MG63 (cell line): ENCODE data around the gene LPCAT1. TPM values are rescaled to one million over a fixed set of nuclear protein-coding genes. Genes with fewer than 3 reads are reported as not detected.
"Not testable (repeated sequence)": the region's sequence is repeated elsewhere in the genome, so short reads cannot be mapped to it uniquely, and the experiment has no call there.

Source experiments
- DNase-seq: peaks from one replicate; pipeline ENCODE4 v3.0.0-alpha.2; 2020
- H3K27me3 ChIP-seq: fragments of 250-450 bp; sonication (Bioruptor Pico); 2 replicates; pipeline ENCODE4 v1.5.1; 2020; ENCODE audit warnings: mild to moderate bottlenecking, moderate library complexity
- H3K36me3 ChIP-seq: fragments of 250-450 bp; sonication (Bioruptor Pico); 2 replicates; pipeline ENCODE4 v1.5.1; 2020; ENCODE audit warnings: mild to moderate bottlenecking, moderate library complexity
- H3K4me3 ChIP-seq: fragments of 250-450 bp; sonication (Bioruptor Pico); 2 replicates; pipeline ENCODE4 v1.5.1; 2020; ENCODE audit warnings: mild to moderate bottlenecking, moderate library complexity
- H3K9me3 ChIP-seq: fragments of 250-450 bp; sonication (Bioruptor Pico); 2 replicates; pipeline ENCODE4 v1.5.1; 2020; ENCODE audit warnings: mild to moderate bottlenecking, moderate library complexity
- total RNA-seq: library from RNA; depleted of rRNA; stranded (reverse); fragments of >200 nt; shearing (Covaris generic); gene quantifications from 2 replicates; pipeline ENCODE4 v1.2.3, GENCODE V29; 2014; ENCODE audit warnings: low replicate concordance; rRNA removed

LPCAT1 gene
- 130 and 166 TPM in 2 replicates for total RNA-seq

- Histone ChIP-seq H3K36me3 (peaks cover 38% of the 10 kb centered on the region), H3K9me3 (no peaks in the 10 kb centered on the region), H3K4me3 (peak within 1 kb of the TSS; percentile 69), H3K27me3 (no peaks in the 10 kb centered on the region)
- DNase-seq = peak; percentile 87
Observed at GRCh38 chr5:1523793-1524480, at the start of gene LPCAT1. Gene LPCAT1 (minus strand): TSS chr5:1523960. CDS start chr5:1523844, 116 bp downstream.

GRCh38 chr5:1571875-1572274, 48.1 kb upstream of the LPCAT1 start:
- not testable (repeated sequence) for H3K9me3 ChIP-seq, H3K4me3 ChIP-seq, H3K27me3 ChIP-seq, DNase-seq, H3K36me3 ChIP-seq

- Histone ChIP-seq H3K27me3 (no peaks in the 10 kb centered on the region), H3K36me3 (no peaks in the 10 kb centered on the region; the same call in none of the 2 replicates), H3K9me3 (no peaks in the 10 kb centered on the region), H3K4me3 (no peak overlapping the region)
- DNase-seq = no peak
Observed at GRCh38 chr5:1570975-1571374, 47.2 kb upstream of the LPCAT1 start.

GRCh38 chr5:1568201-1568979, 44.6 kb upstream of the LPCAT1 start:
- DNase-seq = peak; percentile 96
- H3K9me3 ChIP-seq = no peaks in the 10 kb centered on the region
- H3K4me3 ChIP-seq = no peak overlapping the region
- no peaks in the 10 kb centered on the region; the same call in none of the 2 replicates for H3K36me3 ChIP-seq
- H3K27me3 ChIP-seq = no peaks in the 10 kb centered on the region

GRCh38 chr5:1567527-1568200, 43.9 kb upstream of the LPCAT1 start:
- H3K36me3 ChIP-seq, DNase-seq, H3K9me3 ChIP-seq, H3K27me3 ChIP-seq, H3K4me3 ChIP-seq: not testable (repeated sequence)

GRCh38 chr5:1565737-1566734, 42.3 kb upstream of the LPCAT1 start:
- Histone ChIP-seq H3K36me3 (no peaks in the 10 kb centered on the region; the same call in none of the 2 replicates), H3K9me3 (no peaks in the 10 kb centered on the region), H3K4me3 (no peak overlapping the region), H3K27me3 (no peaks in the 10 kb centered on the region)
- DNase-seq = peak; percentile 58

GRCh38 chr5:1564824-1565736, 41.3 kb upstream of the LPCAT1 start:
- Histone ChIP-seq H3K4me3 (no peak overlapping the region), H3K36me3 (no peaks in the 10 kb centered on the region; the same call in none of the 2 replicates), H3K9me3 (no peaks in the 10 kb centered on the region), H3K27me3 (no peaks in the 10 kb centered on the region)
- no peak for DNase-seq

GRCh38 chr5:1564182-1564748, 40.5 kb upstream of the LPCAT1 start:
- no peaks in the 10 kb centered on the region for H3K9me3 ChIP-seq
- no peak overlapping the region for H3K4me3 ChIP-seq
- DNase-seq = peak; percentile 98
- H3K27me3 ChIP-seq = no peaks in the 10 kb centered on the region
- no peaks in the 10 kb centered on the region; the same call in none of the 2 replicates for H3K36me3 ChIP-seq

GRCh38 chr5:1563617-1564181, 39.9 kb upstream of the LPCAT1 start:
- Histone ChIP-seq H3K4me3 (no peak overlapping the region), H3K36me3 (no peaks in the 10 kb centered on the region; the same call in none of the 2 replicates), H3K9me3 (no peaks in the 10 kb centered on the region), H3K27me3 (no peaks in the 10 kb centered on the region)
- DNase-seq = no peak

- DNase-seq = no peak
- H3K36me3 ChIP-seq = no peaks in the 10 kb centered on the region; the same call in none of the 2 replicates
- no peaks in the 10 kb centered on the region for H3K9me3 ChIP-seq
- H3K4me3 ChIP-seq = no peak overlapping the region
- no peaks in the 10 kb centered on the region for H3K27me3 ChIP-seq
Observed at GRCh38 chr5:1563051-1563461, 39.3 kb upstream of the LPCAT1 start.

GRCh38 chr5:1562599-1562998, 38.8 kb upstream of the LPCAT1 start:
- H3K4me3 ChIP-seq = no peak overlapping the region

GRCh38 chr5:1561402-1561929, 37.7 kb upstream of the LPCAT1 start:
- H3K4me3 ChIP-seq = no peak overlapping the region
- H3K27me3 ChIP-seq = no peaks in the 10 kb centered on the region
- no peaks in the 10 kb centered on the region for H3K36me3 ChIP-seq
- H3K9me3 ChIP-seq = no peaks in the 10 kb centered on the region
- DNase-seq = no peak

More at GRCh38 chr5:1562599-1562998, 38.8 kb upstream of the LPCAT1 start:
- DNase-seq = no peak
- H3K9me3 ChIP-seq = no peaks in the 10 kb centered on the region
- H3K36me3 ChIP-seq = no peaks in the 10 kb centered on the region; the same call in 1 of the 2 replicates
- no peaks in the 10 kb centered on the region for H3K27me3 ChIP-seq

GRCh38 chr5:1560499-1560898, 36.7 kb upstream of the LPCAT1 start:
- H3K36me3 ChIP-seq, H3K27me3 ChIP-seq, H3K9me3 ChIP-seq, DNase-seq, H3K4me3 ChIP-seq: not testable (repeated sequence)

GRCh38 chr5:1558944-1559343, 35.2 kb upstream of the LPCAT1 start:
- no peak for DNase-seq
- Histone ChIP-seq H3K36me3 (no peaks in the 10 kb centered on the region), H3K4me3 (no peak overlapping the region), H3K9me3 (no peaks in the 10 kb centered on the region), H3K27me3 (no peaks in the 10 kb centered on the region)
